Neutrophil (primary cell): Measurements from ENCODE around the gene GP5.

Experiments used
- H3K27ac ChIP-seq: fragments of 200-600 bp; sonication (generic); 2 replicates; pipeline ENCODE4 v1.5.1; 2016; ENCODE audit warnings: mild to moderate bottlenecking, moderate library complexity
- H3K27me3 ChIP-seq: fragments of 200-600 bp; sonication (generic); 2 replicates; pipeline ENCODE4 v1.6.0; 2016; ENCODE audit warnings: mild to moderate bottlenecking
- H3K36me3 ChIP-seq: fragments of 200-600 bp; sonication (generic); 2 replicates; pipeline ENCODE4 v1.5.1; 2017
- H3K4me1 ChIP-seq, 2 experiments: fragments of 200-600 bp in 1 of 2; sonication (generic) in 1 of 2; 1 replicate in 1 of 2; 2 replicates in 1 of 2; pipeline versions ENCODE4 v1.5.1 to v1.6.1; 2013 to 2016; ENCODE audit warnings: low read depth in 1 of 2, low read length in 1 of 2, mild to moderate bottlenecking in 1 of 2, moderate library complexity in 1 of 2; ENCODE audit not compliant: control insufficient read depth in 1 of 2, insufficient read depth in 1 of 2
- H3K4me3 ChIP-seq, 2 experiments: fragments of 200-600 bp in 1 of 2; sonication (generic) in 1 of 2; 1 replicate in 1 of 2; 2 replicates in 1 of 2; pipeline ENCODE4 v1.5.1; 2013 to 2016; ENCODE audit warnings: low read depth in 1 of 2, low read length in 1 of 2, mild to moderate bottlenecking in 1 of 2, moderate library complexity in 1 of 2
- H3K9me3 ChIP-seq: fragments of 200-600 bp; sonication (generic); 2 replicates; pipeline ENCODE4 v1.5.1; 2016
- CTCF ChIP-seq: fragments of 200-600 bp; sonication (generic); IDR thresholded peaks from 2 replicates; pipeline ENCODE4 v1.5.1; 2016; ENCODE audit warnings: antibody characterized with exemption

GP5 gene

GRCh38 chr3:194399166-194399565, at the start of gene GP5:
TSS of gene GP5 (minus strand) at chr3:194399266. CDS start at chr3:194398282, 984 bp downstream.
- Histone ChIP-seq H3K4me3 (no peak within 1 kb of the TSS), H3K27me3 (peaks cover 61% of the 10 kb centered on the region), H3K36me3 (no peaks in the 10 kb centered on the region), H3K9me3 (no peaks in the 10 kb centered on the region), H3K4me1 (peaks cover 20% of the 10 kb centered on the region in 2 experiments), H3K27ac (no peak within 1 kb of the TSS)
- TF ChIP-seq CTCF = no peak

- no peak for TF ChIP-seq CTCF
- H3K4me3 ChIP-seq = no peak overlapping the region
- no peaks in the 10 kb centered on the region for H3K4me1 ChIP-seq
- H3K36me3 ChIP-seq = peaks cover 63% of the 10 kb centered on the region
- H3K27me3 ChIP-seq = no peaks in the 10 kb centered on the region
- no peaks in the 10 kb centered on the region for H3K9me3 ChIP-seq
- no peak overlapping the region for H3K27ac ChIP-seq
Observed at GRCh38 chr3:194447657-194448056, 48.6 kb upstream of the GP5 start.

- Histone ChIP-seq H3K9me3 (no peaks in the 10 kb centered on the region), H3K27ac (no peak overlapping the region)
Observed at GRCh38 chr3:194447161-194447560, 48.1 kb upstream of the GP5 start.

GRCh38 chr3:194446754-194447153, 47.7 kb upstream of the GP5 start:
- Histone ChIP-seq H3K4me3 (no peak overlapping the region), H3K27ac (no peak overlapping the region), H3K27me3 (no peaks in the 10 kb centered on the region), H3K4me1 (no peaks in the 10 kb centered on the region), H3K9me3 (no peaks in the 10 kb centered on the region), H3K36me3 (peaks cover 58% of the 10 kb centered on the region)
- no peak for TF ChIP-seq CTCF

More at GRCh38 chr3:194447161-194447560, 48.1 kb upstream of the GP5 start:
- Histone ChIP-seq H3K27me3 (no peaks in the 10 kb centered on the region), H3K4me1 (no peaks in the 10 kb centered on the region), H3K4me3 (no peak overlapping the region), H3K36me3 (peaks cover 62% of the 10 kb centered on the region)
- TF ChIP-seq CTCF = no peak

- no peaks in the 10 kb centered on the region for H3K27me3 ChIP-seq
- no peak overlapping the region for H3K4me3 ChIP-seq
- TF ChIP-seq CTCF = no peak
- peaks cover 53% of the 10 kb centered on the region for H3K36me3 ChIP-seq
- no peak overlapping the region for H3K27ac ChIP-seq
- no peaks in the 10 kb centered on the region for H3K9me3 ChIP-seq
- no peaks in the 10 kb centered on the region for H3K4me1 ChIP-seq
Observed at GRCh38 chr3:194446172-194446571, 47.1 kb upstream of the GP5 start.

- H3K27ac ChIP-seq = no peak overlapping the region
- no peaks in the 10 kb centered on the region for H3K27me3 ChIP-seq
- H3K36me3 ChIP-seq = peaks cover 45% of the 10 kb centered on the region
Observed at GRCh38 chr3:194443901-194444300, 44.8 kb upstream of the GP5 start.

More at GRCh38 chr3:194443901-194444300, 44.8 kb upstream of the GP5 start:
- Histone ChIP-seq H3K4me1 (no peaks in the 10 kb centered on the region), H3K4me3 (no peak overlapping the region), H3K9me3 (no peaks in the 10 kb centered on the region)
- TF ChIP-seq CTCF = no peak
